WTC11 (cell line): ENCODE measurements around the gene ZNF440. TPM values are rescaled to one million over a fixed set of nuclear protein-coding genes. Genes with fewer than 3 reads are reported as not detected.

Experiments used
- ATAC-seq: fragments of 200-7000 bp; cut with Tn5 transposase; 2 replicates; pipeline ENCODE4 v1.10.0; 2021; ENCODE audit warnings: mild to moderate bottlenecking, moderate library complexity
- CTCF ChIA-PET: fragments of 300-600 bp; sonication (Branson Sonifier 250); formaldehyde crosslinking; loops from one replicate; lab custom pipeline; 2021; ENCODE audit warnings: antibody characterized with exemption; lab: Charles Lee
- POLR2A ChIA-PET: fragments of 350-600 bp; sonication (Branson Sonifier 250); formaldehyde crosslinking; loops from one replicate; lab custom pipeline; 2021; ENCODE audit warnings: antibody characterized with exemption; lab: Charles Lee
- DNase-seq: peaks from one replicate; pipeline ENCODE4 v3.0.0; 2021; ENCODE audit warnings: low spot score
- H3K27ac Mint-ChIP-seq: 2 replicates; pipeline ENCODE4 v1.8.0; 2021; ENCODE audit warnings: mixed read lengths
- H3K27me3 Mint-ChIP-seq: 2 replicates; pipeline ENCODE4 v1.8.0; 2021; ENCODE audit warnings: low read depth, mild to moderate bottlenecking, moderate library complexity, mixed read lengths
- H3K36me3 Mint-ChIP-seq: 2 replicates; pipeline ENCODE4 v1.8.0; 2021; ENCODE audit warnings: mixed read lengths
- H3K4me1 Mint-ChIP-seq: 2 replicates; pipeline ENCODE4 v1.8.0; 2022; ENCODE audit warnings: mixed read lengths
- H3K4me3 Mint-ChIP-seq: 2 replicates; pipeline ENCODE4 v1.8.0; 2021; ENCODE audit warnings: mild to moderate bottlenecking, moderate library complexity, mixed read lengths
- H3K9me3 Mint-ChIP-seq: 2 replicates; pipeline ENCODE4 v1.8.0; 2021; ENCODE audit warnings: mixed read lengths
- CREB1 ChIP-seq: sonication (generic); formaldehyde crosslinking; IDR thresholded peaks from 2 replicates; pipeline ENCODE4 v1.8.0; 2023; ENCODE audit warnings: mild to moderate bottlenecking, missing genetic modification reagents
- FOXK1 ChIP-seq: sonication (generic); formaldehyde crosslinking; IDR thresholded peaks from 2 replicates; pipeline ENCODE4 v1.8.0; 2022; ENCODE audit warnings: mild to moderate bottlenecking, moderate library complexity, missing genetic modification reagents
- GABPB1 ChIP-seq: sonication (generic); formaldehyde crosslinking; IDR thresholded peaks from 2 replicates; pipeline ENCODE4 v1.8.1; 2023; ENCODE audit warnings: mild to moderate bottlenecking, missing genetic modification reagents
- GTF2I ChIP-seq: fragments of 250-450 bp; sonication (Bioruptor Pico); conservative IDR thresholded peaks from 2 replicates; pipeline ENCODE4 v1.4.0; 2021; ENCODE audit warnings: mild to moderate bottlenecking
- HMGA2 ChIP-seq: fragments of 250-450 bp; sonication (Bioruptor Pico); IDR thresholded peaks from 2 replicates; pipeline ENCODE4 v1.4.0; 2021; ENCODE audit warnings: mild to moderate bottlenecking, moderate library complexity
- KAT7 ChIP-seq: sonication (generic); formaldehyde crosslinking; IDR thresholded peaks from 2 replicates; pipeline ENCODE4 v1.8.1; 2023; ENCODE audit warnings: missing genetic modification reagents, mild to moderate bottlenecking, borderline replicate concordance
- OVOL2 ChIP-seq: fragments of 250-450 bp; sonication (Bioruptor Pico); IDR thresholded peaks from 2 replicates; pipeline ENCODE4 v1.9.0; 2021; ENCODE audit warnings: mild to moderate bottlenecking, borderline replicate concordance
- RELA ChIP-seq: sonication (generic); formaldehyde crosslinking; IDR thresholded peaks from 2 replicates; pipeline ENCODE4 v1.8.1; 2022; ENCODE audit warnings: missing genetic modification reagents, mild to moderate bottlenecking, borderline replicate concordance
- TEAD1 ChIP-seq: sonication (generic); formaldehyde crosslinking; IDR thresholded peaks from 2 replicates; pipeline ENCODE4 v1.8.0; 2022; ENCODE audit warnings: mild to moderate bottlenecking, missing genetic modification reagents
- ZNF232 ChIP-seq: sonication (generic); formaldehyde crosslinking; IDR thresholded peaks from 2 replicates; pipeline ENCODE4 v1.8.0; 2022; ENCODE audit warnings: mild to moderate bottlenecking, missing genetic modification reagents
- ZNF396 ChIP-seq: fragments of 250-450 bp; sonication (Bioruptor Pico); IDR thresholded peaks from 2 replicates; pipeline ENCODE4 v1.8.0; 2021; ENCODE audit warnings: mild to moderate bottlenecking, moderate library complexity, borderline replicate concordance
- total RNA-seq: library from RNA; stranded (reverse); gene quantifications from 3 replicates; pipeline ENCODE4 v1.2.3, GENCODE V29; 2021
- TF ChIP-seq, protein P1 (sequence below): fragments of 200-600 bp; IDR thresholded peaks from 2 replicates; pipeline ENCODE4 v1.8.0; 2022; ENCODE audit warnings: antibody characterized with exemption
- TF ChIP-seq, protein P2 (sequence below): sonication (generic); formaldehyde crosslinking; IDR thresholded peaks from 2 replicates; pipeline ENCODE4 v1.8.1; 2022; ENCODE audit warnings: low read depth, mild to moderate bottlenecking, moderate library complexity, missing genetic modification reagents, borderline replicate concordance
- TF ChIP-seq, protein P3 (sequence below): sonication (generic); formaldehyde crosslinking; IDR thresholded peaks from 2 replicates; pipeline ENCODE4 v1.8.1; 2023; ENCODE audit warnings: mild to moderate bottlenecking, missing genetic modification reagents, moderate library complexity
- TF ChIP-seq, protein P4 (sequence below): sonication (generic); formaldehyde crosslinking; IDR thresholded peaks from 2 replicates; pipeline ENCODE4 v1.8.1; 2023; ENCODE audit warnings: mild to moderate bottlenecking, missing genetic modification reagents, borderline replicate concordance
- TF ChIP-seq, protein P5 (sequence below): sonication (generic); formaldehyde crosslinking; IDR thresholded peaks from 2 replicates; pipeline ENCODE4 v1.8.0; 2023; ENCODE audit warnings: missing genetic modification reagents, mild to moderate bottlenecking, borderline replicate concordance

Gene ZNF440
- total RNA-seq, 1 experiment from 2014 or later = 16.4 TPM

DNA sequence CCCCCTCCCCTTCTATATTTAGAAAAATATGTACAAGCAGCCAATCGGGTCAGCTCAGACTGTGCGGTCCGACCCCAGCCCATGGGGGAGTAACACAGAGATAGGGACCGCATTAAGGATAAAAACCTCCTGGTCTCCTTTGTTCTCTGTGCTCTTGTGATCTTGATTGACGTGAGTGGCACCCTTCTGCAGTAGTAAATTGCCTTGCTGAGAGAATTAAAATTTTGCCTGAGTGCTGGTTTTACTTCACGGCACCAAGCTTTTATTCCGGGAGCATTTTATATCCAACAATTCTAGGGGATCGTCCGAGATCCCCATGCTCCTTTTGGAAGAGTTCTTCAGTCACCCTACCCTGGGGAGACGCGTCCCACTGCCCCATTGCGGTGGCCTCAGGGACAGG is 66.5 kb downstream of the ZNF440 start (continued):
- TF ChIP-seq, protein P1, sequence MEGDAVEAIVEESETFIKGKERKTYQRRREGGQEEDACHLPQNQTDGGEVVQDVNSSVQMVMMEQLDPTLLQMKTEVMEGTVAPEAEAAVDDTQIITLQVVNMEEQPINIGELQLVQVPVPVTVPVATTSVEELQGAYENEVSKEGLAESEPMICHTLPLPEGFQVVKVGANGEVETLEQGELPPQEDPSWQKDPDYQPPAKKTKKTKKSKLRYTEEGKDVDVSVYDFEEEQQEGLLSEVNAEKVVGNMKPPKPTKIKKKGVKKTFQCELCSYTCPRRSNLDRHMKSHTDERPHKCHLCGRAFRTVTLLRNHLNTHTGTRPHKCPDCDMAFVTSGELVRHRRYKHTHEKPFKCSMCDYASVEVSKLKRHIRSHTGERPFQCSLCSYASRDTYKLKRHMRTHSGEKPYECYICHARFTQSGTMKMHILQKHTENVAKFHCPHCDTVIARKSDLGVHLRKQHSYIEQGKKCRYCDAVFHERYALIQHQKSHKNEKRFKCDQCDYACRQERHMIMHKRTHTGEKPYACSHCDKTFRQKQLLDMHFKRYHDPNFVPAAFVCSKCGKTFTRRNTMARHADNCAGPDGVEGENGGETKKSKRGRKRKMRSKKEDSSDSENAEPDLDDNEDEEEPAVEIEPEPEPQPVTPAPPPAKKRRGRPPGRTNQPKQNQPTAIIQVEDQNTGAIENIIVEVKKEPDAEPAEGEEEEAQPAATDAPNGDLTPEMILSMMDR = no peak
- TF ChIP-seq GABPB1 (CRISPR knock-in tag) = no peak
- TF ChIP-seq RELA (CRISPR knock-in tag) = no peak

DNA sequence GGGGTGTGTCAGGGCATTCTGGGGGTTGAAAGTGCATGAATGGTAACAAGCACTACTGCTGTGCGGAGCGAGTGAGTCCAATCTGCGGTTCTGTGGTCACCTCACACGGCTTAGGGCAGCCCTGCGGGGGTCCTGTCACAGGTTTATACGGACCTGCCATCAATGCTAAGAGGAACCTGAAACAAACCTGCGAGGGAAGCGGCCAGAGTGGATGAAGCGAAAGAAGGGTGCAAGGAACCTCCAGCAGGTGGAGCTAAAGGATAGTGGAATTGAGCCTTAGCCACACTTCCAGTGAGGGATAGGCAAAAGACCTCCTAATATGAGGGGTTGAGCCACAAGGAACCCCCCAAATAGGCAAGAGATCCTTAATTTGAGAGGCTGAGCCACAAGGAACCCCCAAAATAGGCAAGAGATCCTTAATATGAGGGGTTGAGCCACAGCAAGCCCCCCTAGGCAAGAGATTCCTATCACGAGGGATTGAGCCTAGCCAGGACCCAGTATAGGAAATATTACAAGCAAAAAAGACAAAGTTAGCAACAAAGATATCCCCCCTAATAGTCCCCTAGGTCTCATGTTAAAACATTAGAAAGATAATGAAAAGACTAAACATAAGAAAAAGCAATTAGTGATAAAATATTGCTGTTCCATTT is 67.2 kb downstream of the ZNF440 start:
- POLR2A ChIA-PET = no interaction called here
- Mint-ChIP-seq H3K27ac (no peak overlapping the region), H3K27me3 (peaks cover 8% of the 10 kb centered on the region), H3K4me3 (peak overlapping the region; percentile 13), H3K9me3 (peaks cover 13% of the 10 kb centered on the region), H3K4me1 (peaks cover 1% of the 10 kb centered on the region; the same call in 1 of the 2 replicates), H3K36me3 (peaks cover 1% of the 10 kb centered on the region; the same call in 1 of the 2 replicates)
- TF ChIP-seq ZNF232 (CRISPR knock-in tag) (no peak), CREB1 (CRISPR knock-in tag) (no peak)
- TF ChIP-seq, protein P2, sequence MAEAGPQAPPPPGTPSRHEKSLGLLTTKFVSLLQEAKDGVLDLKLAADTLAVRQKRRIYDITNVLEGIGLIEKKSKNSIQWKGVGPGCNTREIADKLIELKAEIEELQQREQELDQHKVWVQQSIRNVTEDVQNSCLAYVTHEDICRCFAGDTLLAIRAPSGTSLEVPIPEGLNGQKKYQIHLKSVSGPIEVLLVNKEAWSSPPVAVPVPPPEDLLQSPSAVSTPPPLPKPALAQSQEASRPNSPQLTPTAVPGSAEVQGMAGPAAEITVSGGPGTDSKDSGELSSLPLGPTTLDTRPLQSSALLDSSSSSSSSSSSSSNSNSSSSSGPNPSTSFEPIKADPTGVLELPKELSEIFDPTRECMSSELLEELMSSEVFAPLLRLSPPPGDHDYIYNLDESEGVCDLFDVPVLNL = no peak
- TF ChIP-seq, protein P1 = peak; percentile 51
- TF ChIP-seq, protein P3, sequence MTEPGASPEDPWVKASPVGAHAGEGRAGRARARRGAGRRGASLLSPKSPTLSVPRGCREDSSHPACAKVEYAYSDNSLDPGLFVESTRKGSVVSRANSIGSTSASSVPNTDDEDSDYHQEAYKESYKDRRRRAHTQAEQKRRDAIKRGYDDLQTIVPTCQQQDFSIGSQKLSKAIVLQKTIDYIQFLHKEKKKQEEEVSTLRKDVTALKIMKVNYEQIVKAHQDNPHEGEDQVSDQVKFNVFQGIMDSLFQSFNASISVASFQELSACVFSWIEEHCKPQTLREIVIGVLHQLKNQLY (CRISPR knock-in tag) = no peak
- ATAC-seq (peak; percentile 74), DNase-seq (peak; percentile 76)
- CTCF ChIA-PET = interaction anchor here (0.6 to 4.4 kb wide), 14 partner anchors 10 to 259 kb away, joined by 3 to 38 read pairs (median 5); partner anchors contain the start of genes ZNF20, ZNF433, ZNF439 and ZNF491

DNA sequence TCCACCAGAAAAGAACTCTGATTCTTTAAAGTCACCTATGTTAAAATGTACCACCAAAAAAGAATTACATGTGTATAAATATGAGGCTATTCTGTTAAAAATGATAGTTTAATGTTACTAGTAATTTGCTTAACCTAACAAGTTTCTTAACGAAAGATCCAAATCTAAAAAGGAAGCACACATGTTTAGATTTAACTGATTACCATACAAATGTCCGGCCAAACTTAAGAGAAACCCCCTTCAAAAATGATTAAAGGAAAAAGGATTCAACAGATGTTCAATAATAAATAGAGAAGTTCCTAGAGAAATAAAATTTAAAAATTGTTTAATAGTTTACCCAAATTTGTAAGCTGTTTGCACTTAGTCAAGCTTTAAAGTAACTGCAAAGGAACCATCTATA is 68.5 kb downstream of the ZNF440 start:
- H3K9me3 Mint-ChIP-seq = peaks cover 16% of the 10 kb centered on the region
- peaks cover 8% of the 10 kb centered on the region for H3K27me3 Mint-ChIP-seq
- H3K27ac Mint-ChIP-seq = no peak overlapping the region
- H3K4me3 Mint-ChIP-seq = no peak overlapping the region
- DNase-seq (no peak), ATAC-seq (no peak)
- POLR2A ChIA-PET = no interaction called here
- H3K4me1 Mint-ChIP-seq = peaks cover 11% of the 10 kb centered on the region
- H3K36me3 Mint-ChIP-seq = peaks cover 5% of the 10 kb centered on the region; the same call in 1 of the 2 replicates
- CTCF ChIA-PET = interaction anchor here (0.6 to 4.4 kb wide), 6 partner anchors 41 to 600 kb away, joined by 3 to 38 read pairs (median 5); partner anchors contain the start of genes ZNF491, ZNF700 and ZNF763
- TF ChIP-seq KAT7 (CRISPR knock-in tag) = no peak
- no peak for TF ChIP-seq FOXK1
- no peak for TF ChIP-seq OVOL2 (CRISPR knock-in tag)
- no peak for TF ChIP-seq GTF2I (CRISPR knock-in tag)
- TF ChIP-seq HMGA2 (CRISPR knock-in tag) = no peak
- TF ChIP-seq, protein P4, sequence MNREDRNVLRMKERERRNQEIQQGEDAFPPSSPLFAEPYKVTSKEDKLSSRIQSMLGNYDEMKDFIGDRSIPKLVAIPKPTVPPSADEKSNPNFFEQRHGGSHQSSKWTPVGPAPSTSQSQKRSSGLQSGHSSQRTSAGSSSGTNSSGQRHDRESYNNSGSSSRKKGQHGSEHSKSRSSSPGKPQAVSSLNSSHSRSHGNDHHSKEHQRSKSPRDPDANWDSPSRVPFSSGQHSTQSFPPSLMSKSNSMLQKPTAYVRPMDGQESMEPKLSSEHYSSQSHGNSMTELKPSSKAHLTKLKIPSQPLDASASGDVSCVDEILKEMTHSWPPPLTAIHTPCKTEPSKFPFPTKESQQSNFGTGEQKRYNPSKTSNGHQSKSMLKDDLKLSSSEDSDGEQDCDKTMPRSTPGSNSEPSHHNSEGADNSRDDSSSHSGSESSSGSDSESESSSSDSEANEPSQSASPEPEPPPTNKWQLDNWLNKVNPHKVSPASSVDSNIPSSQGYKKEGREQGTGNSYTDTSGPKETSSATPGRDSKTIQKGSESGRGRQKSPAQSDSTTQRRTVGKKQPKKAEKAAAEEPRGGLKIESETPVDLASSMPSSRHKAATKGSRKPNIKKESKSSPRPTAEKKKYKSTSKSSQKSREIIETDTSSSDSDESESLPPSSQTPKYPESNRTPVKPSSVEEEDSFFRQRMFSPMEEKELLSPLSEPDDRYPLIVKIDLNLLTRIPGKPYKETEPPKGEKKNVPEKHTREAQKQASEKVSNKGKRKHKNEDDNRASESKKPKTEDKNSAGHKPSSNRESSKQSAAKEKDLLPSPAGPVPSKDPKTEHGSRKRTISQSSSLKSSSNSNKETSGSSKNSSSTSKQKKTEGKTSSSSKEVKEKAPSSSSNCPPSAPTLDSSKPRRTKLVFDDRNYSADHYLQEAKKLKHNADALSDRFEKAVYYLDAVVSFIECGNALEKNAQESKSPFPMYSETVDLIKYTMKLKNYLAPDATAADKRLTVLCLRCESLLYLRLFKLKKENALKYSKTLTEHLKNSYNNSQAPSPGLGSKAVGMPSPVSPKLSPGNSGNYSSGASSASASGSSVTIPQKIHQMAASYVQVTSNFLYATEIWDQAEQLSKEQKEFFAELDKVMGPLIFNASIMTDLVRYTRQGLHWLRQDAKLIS = no peak
- TF ChIP-seq, protein P5, sequence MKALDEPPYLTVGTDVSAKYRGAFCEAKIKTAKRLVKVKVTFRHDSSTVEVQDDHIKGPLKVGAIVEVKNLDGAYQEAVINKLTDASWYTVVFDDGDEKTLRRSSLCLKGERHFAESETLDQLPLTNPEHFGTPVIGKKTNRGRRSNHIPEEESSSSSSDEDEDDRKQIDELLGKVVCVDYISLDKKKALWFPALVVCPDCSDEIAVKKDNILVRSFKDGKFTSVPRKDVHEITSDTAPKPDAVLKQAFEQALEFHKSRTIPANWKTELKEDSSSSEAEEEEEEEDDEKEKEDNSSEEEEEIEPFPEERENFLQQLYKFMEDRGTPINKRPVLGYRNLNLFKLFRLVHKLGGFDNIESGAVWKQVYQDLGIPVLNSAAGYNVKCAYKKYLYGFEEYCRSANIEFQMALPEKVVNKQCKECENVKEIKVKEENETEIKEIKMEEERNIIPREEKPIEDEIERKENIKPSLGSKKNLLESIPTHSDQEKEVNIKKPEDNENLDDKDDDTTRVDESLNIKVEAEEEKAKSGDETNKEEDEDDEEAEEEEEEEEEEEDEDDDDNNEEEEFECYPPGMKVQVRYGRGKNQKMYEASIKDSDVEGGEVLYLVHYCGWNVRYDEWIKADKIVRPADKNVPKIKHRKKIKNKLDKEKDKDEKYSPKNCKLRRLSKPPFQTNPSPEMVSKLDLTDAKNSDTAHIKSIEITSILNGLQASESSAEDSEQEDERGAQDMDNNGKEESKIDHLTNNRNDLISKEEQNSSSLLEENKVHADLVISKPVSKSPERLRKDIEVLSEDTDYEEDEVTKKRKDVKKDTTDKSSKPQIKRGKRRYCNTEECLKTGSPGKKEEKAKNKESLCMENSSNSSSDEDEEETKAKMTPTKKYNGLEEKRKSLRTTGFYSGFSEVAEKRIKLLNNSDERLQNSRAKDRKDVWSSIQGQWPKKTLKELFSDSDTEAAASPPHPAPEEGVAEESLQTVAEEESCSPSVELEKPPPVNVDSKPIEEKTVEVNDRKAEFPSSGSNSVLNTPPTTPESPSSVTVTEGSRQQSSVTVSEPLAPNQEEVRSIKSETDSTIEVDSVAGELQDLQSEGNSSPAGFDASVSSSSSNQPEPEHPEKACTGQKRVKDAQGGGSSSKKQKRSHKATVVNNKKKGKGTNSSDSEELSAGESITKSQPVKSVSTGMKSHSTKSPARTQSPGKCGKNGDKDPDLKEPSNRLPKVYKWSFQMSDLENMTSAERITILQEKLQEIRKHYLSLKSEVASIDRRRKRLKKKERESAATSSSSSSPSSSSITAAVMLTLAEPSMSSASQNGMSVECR (CRISPR knock-in tag) = no peak
- no peak for TF ChIP-seq ZNF396 (CRISPR knock-in tag)
- TF ChIP-seq TEAD1 = no peak
